Neural cell (in vitro differentiated cells): ENCODE measurements around the gene KIFC3. TPM values are rescaled to one million over a fixed set of nuclear protein-coding genes. Genes with fewer than 3 reads are reported as not detected.

Experiments
- H2AFZ ChIP-seq: fragments of 200-600, 300-800 bp; sonication (generic), shearing (Covaris generic); 2 replicates; pipeline ENCODE4 v1.6.0; 2014; ENCODE audit warnings: low read depth, mild to moderate bottlenecking, antibody characterized with exemption, low read length, moderate library complexity
- H3F3A ChIP-seq: fragments of 200-600 bp; shearing (Covaris generic); 2 replicates; pipeline ENCODE4 v1.6.1; 2016; ENCODE audit warnings: mild to moderate bottlenecking, moderate library complexity, mixed read lengths, antibody characterized with exemption, low read length; ENCODE audit not compliant: insufficient read depth, poor library complexity, severe bottlenecking
- H3K27ac ChIP-seq: fragments of 200-600, 300-800 bp; sonication (generic), shearing (Covaris generic); 2 replicates; pipeline ENCODE4 v1.5.1; 2014; ENCODE audit warnings: mild to moderate bottlenecking, low read length, moderate library complexity
- H3K27me3 ChIP-seq: fragments of 300-800, 200-600 bp; sonication (generic), shearing (Covaris generic); 2 replicates; pipeline ENCODE4 v1.6.0; 2014; ENCODE audit warnings: mild to moderate bottlenecking, low read depth, low read length, moderate library complexity; ENCODE audit not compliant: insufficient read depth
- H3K36me3 ChIP-seq: fragments of 300-800, 200-600 bp; sonication (generic), shearing (Covaris generic); 2 replicates; pipeline ENCODE4 v1.5.1; 2014; ENCODE audit warnings: mild to moderate bottlenecking, antibody characterized with exemption, low read length, moderate library complexity; ENCODE audit not compliant: insufficient read depth
- H3K4me2 ChIP-seq: fragments of 300-800, 200-600 bp; sonication (generic), shearing (Covaris generic); 2 replicates; pipeline ENCODE4 v1.6.0; 2014; ENCODE audit warnings: mild to moderate bottlenecking, low read length
- H3K4me3 ChIP-seq: fragments of 300-800, 200-600 bp; sonication (generic), shearing (Covaris generic); 2 replicates; pipeline ENCODE4 v1.5.1; 2014; ENCODE audit warnings: mild to moderate bottlenecking, low read length, moderate library complexity
- H3K79me2 ChIP-seq: fragments of 200-600 bp; shearing (Covaris generic); replicated peaks from 2 replicates; pipeline ENCODE4 v1.6.0; 2014; ENCODE audit warnings: mild to moderate bottlenecking, low read length, moderate library complexity; ENCODE audit not compliant: insufficient read depth
- H3K9ac ChIP-seq: fragments of 300-800, 200-600 bp; sonication (generic), shearing (Covaris generic); 2 replicates; pipeline ENCODE4 v1.6.1; 2016; ENCODE audit warnings: mild to moderate bottlenecking, low read length, mixed read lengths
- H3K9me2 ChIP-seq: fragments of 200-600 bp; shearing (Covaris generic); 2 replicates; pipeline ENCODE4 v1.6.1; 2016; ENCODE audit warnings: mild to moderate bottlenecking, low read length, mixed read lengths; ENCODE audit not compliant: insufficient read depth
- H3K9me3 ChIP-seq: fragments of 200-600, 300-800 bp; sonication (generic), shearing (Covaris generic); 2 replicates; pipeline ENCODE4 v1.6.1; 2016; ENCODE audit warnings: mild to moderate bottlenecking, mixed run types, low read length, moderate library complexity, mixed read lengths
- H4K20me1 ChIP-seq: fragments of 200-600 bp; shearing (Covaris generic); 2 replicates; pipeline ENCODE4 v1.6.1; 2016; ENCODE audit warnings: mild to moderate bottlenecking, mixed run types; ENCODE audit not compliant: insufficient read depth
- EP300 ChIP-seq: fragments of 450-650 bp; conservative IDR thresholded peaks from 2 replicates; pipeline ENCODE4 v1.6.1; 2014; ENCODE audit warnings: antibody characterized with exemption, mild to moderate bottlenecking, moderate library complexity; ENCODE audit not compliant: poor library complexity, severe bottlenecking
- EZH2 ChIP-seq: fragments of 200-600, 300-800 bp; shearing (Covaris generic), sonication (generic); IDR thresholded peaks from 2 replicates; pipeline ENCODE4 v1.6.1; 2014; ENCODE audit warnings: antibody characterized with exemption, low read length, borderline replicate concordance, mild to moderate bottlenecking; ENCODE audit not compliant: insufficient read depth, poor library complexity, severe bottlenecking
- MXI1 ChIP-seq: fragments of 450-650 bp; conservative IDR thresholded peaks from 2 replicates; pipeline ENCODE4 v1.6.1; 2014; ENCODE audit warnings: antibody characterized with exemption, mild to moderate bottlenecking; ENCODE audit not compliant: poor library complexity, severe bottlenecking
- POLR2AphosphoS5 ChIP-seq: IDR thresholded peaks from 2 replicates; pipeline ENCODE4 v1.6.1; 2012
- RAD21 ChIP-seq: fragments of 450-650 bp; conservative IDR thresholded peaks from 2 replicates; pipeline ENCODE4 v1.6.1; 2014; ENCODE audit warnings: antibody characterized with exemption, mild to moderate bottlenecking, moderate library complexity
- SMC3 ChIP-seq: fragments of 450-650 bp; conservative IDR thresholded peaks from 2 replicates; pipeline ENCODE4 v1.6.1; 2014; ENCODE audit warnings: antibody characterized with exemption, mild to moderate bottlenecking, moderate library complexity; ENCODE audit not compliant: poor library complexity
- TAF1 ChIP-seq: IDR thresholded peaks from 2 replicates; pipeline ENCODE4 v1.6.1; 2012; ENCODE audit warnings: low read depth
- polyA plus RNA-seq: library from polyadenylated mRNA; depleted of rRNA; stranded (reverse); fragments of >200 nt; gene quantifications from 2 replicates; pipeline ENCODE4 v1.2.3, GENCODE V29; 2014
- TF ChIP-seq, protein P1 (sequence below): fragments of 450-650 bp; IDR thresholded peaks from 2 replicates; pipeline ENCODE4 v1.5.1; 2014; ENCODE audit warnings: antibody characterized with exemption, mild to moderate bottlenecking, moderate library complexity; ENCODE audit not compliant: poor library complexity, severe bottlenecking
- TF ChIP-seq, protein P2 (sequence below): IDR thresholded peaks from 2 replicates; pipeline ENCODE4 v1.6.1; 2012; ENCODE audit warnings: borderline replicate concordance

Gene KIFC3
- polyA plus RNA-seq, 1 donor from 2014 or later = 29.7 TPM

DNA sequence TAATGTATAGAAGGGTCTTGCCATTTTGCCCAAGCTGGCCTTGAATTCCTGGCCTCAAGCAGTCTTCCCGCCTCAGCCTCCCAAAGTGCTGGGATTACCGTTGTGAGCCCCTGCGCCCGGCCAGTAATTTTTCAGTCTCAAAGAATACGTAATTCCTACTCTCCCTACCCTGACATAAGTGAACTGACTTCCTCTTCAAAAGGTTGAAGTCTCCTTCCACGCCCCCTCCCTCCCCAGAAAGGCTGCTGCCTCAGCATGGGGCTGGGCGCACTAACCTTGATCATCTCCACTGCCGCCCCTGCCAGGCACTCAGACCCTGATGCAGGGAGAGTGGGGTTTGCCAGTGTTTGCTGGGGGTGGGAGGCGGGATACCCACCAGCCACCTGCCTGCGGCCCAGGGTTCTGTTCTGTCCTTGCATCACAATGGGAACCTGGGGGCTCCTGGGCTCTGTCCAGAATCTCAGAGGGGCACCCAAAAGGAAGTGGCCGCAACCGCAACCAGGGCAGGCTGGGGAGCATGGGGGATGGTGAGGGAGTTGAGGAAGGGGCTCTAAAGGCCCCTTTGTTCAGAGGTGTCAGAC, 27.5 kb downstream of the KIFC3 start:
- Histone ChIP-seq H3K27me3 (no peaks in the 10 kb centered on the region), H3F3A (no peaks in the 10 kb centered on the region), H2AFZ (no peak overlapping the region), H3K4me2 (no peak overlapping the region), H3K4me3 (no peak overlapping the region), H3K9me3 (no peaks in the 10 kb centered on the region), H4K20me1 (no peaks in the 10 kb centered on the region), H3K79me2 (no peaks in the 10 kb centered on the region), H3K36me3 (no peaks in the 10 kb centered on the region), H3K27ac (no peak overlapping the region), H3K9ac (no peak overlapping the region), H3K9me2 (no peaks in the 10 kb centered on the region)
- TF ChIP-seq SMC3 (no peak), RAD21 (no peak), TAF1 (no peak), EZH2 (no peak), EP300 (no peak), POLR2AphosphoS5 (no peak), MXI1 (no peak)
- TF ChIP-seq, protein P1, sequence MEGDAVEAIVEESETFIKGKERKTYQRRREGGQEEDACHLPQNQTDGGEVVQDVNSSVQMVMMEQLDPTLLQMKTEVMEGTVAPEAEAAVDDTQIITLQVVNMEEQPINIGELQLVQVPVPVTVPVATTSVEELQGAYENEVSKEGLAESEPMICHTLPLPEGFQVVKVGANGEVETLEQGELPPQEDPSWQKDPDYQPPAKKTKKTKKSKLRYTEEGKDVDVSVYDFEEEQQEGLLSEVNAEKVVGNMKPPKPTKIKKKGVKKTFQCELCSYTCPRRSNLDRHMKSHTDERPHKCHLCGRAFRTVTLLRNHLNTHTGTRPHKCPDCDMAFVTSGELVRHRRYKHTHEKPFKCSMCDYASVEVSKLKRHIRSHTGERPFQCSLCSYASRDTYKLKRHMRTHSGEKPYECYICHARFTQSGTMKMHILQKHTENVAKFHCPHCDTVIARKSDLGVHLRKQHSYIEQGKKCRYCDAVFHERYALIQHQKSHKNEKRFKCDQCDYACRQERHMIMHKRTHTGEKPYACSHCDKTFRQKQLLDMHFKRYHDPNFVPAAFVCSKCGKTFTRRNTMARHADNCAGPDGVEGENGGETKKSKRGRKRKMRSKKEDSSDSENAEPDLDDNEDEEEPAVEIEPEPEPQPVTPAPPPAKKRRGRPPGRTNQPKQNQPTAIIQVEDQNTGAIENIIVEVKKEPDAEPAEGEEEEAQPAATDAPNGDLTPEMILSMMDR = no peak
- TF ChIP-seq, protein P2, sequence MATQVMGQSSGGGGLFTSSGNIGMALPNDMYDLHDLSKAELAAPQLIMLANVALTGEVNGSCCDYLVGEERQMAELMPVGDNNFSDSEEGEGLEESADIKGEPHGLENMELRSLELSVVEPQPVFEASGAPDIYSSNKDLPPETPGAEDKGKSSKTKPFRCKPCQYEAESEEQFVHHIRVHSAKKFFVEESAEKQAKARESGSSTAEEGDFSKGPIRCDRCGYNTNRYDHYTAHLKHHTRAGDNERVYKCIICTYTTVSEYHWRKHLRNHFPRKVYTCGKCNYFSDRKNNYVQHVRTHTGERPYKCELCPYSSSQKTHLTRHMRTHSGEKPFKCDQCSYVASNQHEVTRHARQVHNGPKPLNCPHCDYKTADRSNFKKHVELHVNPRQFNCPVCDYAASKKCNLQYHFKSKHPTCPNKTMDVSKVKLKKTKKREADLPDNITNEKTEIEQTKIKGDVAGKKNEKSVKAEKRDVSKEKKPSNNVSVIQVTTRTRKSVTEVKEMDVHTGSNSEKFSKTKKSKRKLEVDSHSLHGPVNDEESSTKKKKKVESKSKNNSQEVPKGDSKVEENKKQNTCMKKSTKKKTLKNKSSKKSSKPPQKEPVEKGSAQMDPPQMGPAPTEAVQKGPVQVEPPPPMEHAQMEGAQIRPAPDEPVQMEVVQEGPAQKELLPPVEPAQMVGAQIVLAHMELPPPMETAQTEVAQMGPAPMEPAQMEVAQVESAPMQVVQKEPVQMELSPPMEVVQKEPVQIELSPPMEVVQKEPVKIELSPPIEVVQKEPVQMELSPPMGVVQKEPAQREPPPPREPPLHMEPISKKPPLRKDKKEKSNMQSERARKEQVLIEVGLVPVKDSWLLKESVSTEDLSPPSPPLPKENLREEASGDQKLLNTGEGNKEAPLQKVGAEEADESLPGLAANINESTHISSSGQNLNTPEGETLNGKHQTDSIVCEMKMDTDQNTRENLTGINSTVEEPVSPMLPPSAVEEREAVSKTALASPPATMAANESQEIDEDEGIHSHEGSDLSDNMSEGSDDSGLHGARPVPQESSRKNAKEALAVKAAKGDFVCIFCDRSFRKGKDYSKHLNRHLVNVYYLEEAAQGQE = no peak

DNA sequence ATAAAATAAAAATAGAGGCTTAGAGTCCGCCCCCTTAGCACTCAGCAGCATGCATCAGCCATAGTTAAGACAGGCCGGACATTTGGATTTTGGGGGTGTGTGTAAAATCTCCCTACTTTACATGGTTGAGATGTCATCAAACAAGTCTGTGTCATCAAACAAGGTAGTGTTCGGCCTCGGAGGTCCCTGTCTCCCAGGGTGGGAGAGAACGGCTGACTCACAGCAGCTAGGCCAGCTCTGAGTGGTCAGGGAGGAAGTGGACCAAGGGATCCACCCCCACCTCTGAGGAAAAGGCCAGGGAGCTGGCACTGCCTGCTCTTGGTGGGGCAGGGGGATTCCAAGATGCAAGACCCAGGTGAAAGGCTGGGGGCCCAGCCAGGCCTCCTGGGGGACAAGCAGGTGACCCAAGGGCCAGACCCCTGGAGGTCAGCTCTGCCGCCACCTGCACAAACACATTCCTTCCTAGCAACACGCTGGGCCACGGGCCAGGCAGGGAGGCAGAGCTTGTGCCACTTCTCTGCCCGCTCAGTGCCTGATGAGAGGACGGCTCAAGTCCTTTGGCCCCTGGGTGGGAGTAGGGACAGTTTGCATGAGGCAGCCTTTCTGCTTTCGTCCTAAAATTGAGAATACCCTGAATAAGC, 28.5 kb downstream of the KIFC3 start:
- H3K36me3 ChIP-seq = no peaks in the 10 kb centered on the region
- no peak overlapping the region for H3K4me2 ChIP-seq
- no peak overlapping the region for H2AFZ ChIP-seq
- H3K27me3 ChIP-seq = no peaks in the 10 kb centered on the region
- no peaks in the 10 kb centered on the region for H3K9me3 ChIP-seq
- H3K9me2 ChIP-seq = no peaks in the 10 kb centered on the region
- H4K20me1 ChIP-seq = no peaks in the 10 kb centered on the region
- TF ChIP-seq EZH2 (no peak), SMC3 (no peak), TAF1 (no peak), EP300 (no peak), RAD21 (no peak)
- TF ChIP-seq, protein P2 = no peak
- no peak overlapping the region for H3K4me3 ChIP-seq
- no peak overlapping the region for H3K27ac ChIP-seq
- no peaks in the 10 kb centered on the region for H3K79me2 ChIP-seq
- no peak overlapping the region for H3K9ac ChIP-seq
- no peaks in the 10 kb centered on the region for H3F3A ChIP-seq
